HG02759 (cell line): ENCODE measurements around the gene FBXO4.
"Not testable (repeated sequence)": the region's sequence is repeated elsewhere in the genome, so short reads cannot be mapped to it uniquely, and the experiment has no call there.

Source experiments
- ATAC-seq: cut with Tn5 transposase; IDR thresholded peaks from one replicate; pipeline ENCODE4 v1.9.1; 2021; ENCODE audit warnings: mild to moderate bottlenecking, moderate library complexity; ENCODE audit not compliant: unreplicated experiment

Gene FBXO4

DNA sequence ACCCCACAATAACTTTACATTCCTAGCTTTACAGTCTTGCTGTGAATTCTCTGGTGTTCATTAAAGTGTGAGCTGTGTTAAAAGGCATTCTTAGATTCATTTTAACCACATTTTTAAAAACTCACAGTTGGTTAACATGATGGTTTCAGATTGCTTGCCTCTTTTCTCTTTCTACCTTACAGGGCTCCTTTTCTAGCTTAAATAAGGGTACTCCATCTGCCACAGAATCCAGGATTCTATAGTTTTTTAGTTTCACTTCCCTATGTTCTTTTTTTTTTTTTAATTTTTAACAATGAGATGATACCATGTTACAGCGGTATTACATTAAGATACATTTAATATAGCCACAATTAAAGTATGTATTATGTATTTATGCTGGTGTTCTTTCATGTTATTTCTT is 3.9 kb upstream of the FBXO4 start:
- ATAC-seq = no peak

DNA sequence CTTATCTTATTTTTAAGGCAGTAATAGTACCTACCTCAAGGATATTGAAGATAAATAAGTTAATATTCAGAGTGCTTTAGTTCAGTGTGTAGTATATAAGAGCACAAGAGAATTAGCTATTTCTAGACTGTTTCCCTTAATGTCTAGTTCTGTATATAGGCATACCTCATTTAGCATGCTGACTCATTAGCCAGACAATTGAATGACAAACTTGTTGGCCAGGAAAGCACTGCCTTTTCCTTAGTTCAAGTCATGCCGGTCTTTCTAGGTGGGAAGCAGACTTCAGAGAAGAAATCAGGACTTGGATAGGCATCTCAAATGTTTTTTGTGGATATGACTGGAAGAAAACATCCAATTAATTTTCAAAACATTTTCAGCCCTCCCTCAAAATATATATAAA is 3.2 kb upstream of the FBXO4 start:
- no peak for ATAC-seq

DNA sequence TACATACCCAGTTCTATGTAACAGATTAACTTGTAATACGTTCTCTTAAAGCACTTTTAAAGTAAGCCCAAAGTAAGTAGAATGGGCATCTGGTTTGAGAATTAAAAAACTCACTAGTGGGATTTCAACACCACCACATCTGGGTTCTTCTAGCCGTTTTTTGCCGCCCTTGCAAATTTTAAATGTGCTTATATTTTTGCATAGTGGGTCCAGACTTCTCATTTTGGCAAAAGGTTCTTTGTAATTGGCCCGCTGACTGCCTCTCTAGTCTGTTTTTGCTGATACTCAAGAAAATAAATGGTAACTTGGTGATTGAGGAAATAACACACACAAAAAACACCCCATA is 582 bp upstream of the FBXO4 start:
- ATAC-seq = no peak

DNA sequence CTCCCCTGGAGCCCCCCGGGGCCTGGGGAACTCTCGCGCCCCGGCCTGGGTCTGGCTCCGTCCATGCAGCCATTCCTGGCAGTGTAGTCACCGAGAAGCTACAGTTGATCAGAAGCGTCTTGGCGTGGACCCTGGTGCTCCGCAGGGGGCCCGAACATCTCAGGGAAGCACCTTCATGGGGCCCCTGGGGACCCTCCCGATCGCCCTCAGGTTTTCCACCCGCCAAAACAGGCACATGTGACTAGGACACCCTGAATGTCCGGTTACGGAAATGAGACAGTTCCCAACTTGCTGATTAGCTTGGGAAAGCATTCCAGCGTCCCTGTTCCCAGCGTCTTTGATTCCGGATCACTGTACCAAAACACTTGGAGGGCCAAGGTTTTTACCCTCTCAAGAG is 472 bp downstream of the FBXO4 start:
- ATAC-seq = peak; percentile 35

DNA sequence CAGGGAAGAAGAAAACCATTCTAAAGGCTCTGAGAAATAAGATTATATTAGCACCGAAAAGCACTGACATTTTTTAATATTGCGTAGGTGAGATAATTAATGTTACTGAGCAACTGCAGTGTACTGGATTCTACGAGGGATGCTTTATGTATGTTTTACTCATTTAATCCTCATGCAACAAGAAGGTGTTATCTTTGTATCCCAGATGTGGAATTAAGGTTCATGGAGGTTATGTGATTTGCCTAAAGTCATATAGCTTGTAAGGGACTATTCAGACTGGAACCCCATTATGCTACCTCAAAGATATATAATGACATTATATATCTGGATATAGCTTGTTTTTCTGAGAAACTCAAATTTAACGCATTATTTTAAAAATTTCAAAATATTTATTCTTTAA is 2.5 kb downstream of the FBXO4 start:
- no peak for ATAC-seq

DNA sequence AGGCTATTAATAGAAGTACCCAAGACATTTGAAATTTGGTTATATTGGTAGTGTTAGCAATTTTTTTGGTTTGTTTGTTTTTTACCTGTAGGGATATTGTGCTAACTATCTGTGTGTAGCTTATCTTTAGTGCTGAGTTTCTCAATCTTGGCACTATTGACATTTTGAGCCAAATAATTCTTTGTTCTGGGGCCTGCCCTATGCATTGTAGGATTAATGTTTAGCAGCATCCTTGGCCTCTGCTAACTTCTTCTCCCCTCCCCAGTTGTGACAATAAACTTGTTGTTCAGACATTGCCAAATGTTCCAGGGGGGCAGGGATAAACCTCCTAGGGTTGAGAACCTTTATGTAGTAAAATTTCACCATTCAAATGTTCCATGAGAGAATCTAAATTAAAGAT is 4.0 kb downstream of the FBXO4 start:
- ATAC-seq = no peak

DNA sequence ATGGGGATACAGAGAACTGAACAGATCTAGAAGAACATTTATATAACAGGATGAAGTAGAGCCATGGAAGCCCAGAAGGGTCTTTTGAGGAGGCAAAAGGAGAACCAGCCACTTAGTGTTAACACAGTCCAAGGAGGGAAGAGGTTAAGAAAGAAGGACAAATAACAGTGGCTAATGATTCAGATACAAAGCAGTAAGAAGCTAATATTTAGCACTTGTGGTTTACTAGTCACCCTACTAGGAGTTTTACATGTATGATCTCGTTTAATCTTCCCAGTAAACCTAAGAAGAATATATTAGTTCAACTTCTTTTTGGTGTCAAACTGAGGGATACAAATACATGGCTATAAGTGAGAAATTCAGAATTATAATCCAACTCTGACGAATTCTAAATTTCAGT is 7.7 kb downstream of the FBXO4 start:
- no peak for ATAC-seq

DNA sequence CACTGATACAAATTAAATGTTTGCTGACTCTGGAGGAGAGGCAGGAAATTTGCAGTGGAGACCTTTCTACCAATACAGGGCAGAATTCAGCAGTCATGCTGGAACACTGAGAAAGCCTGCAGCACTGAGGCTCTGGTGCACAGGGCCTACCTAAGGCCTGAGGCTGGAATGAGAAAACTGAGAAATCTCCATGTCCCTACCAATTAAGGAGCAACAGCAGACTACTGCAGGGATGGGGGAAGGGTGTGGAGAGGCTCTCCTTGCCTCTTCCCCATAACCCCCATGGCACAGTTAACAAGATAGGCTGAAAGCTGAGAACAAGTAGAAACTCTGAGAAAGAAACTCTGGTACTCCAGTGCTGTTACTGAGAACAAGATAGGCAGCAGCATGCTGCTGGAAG is 10.5 kb downstream of the FBXO4 start:
- ATAC-seq = no peak

DNA sequence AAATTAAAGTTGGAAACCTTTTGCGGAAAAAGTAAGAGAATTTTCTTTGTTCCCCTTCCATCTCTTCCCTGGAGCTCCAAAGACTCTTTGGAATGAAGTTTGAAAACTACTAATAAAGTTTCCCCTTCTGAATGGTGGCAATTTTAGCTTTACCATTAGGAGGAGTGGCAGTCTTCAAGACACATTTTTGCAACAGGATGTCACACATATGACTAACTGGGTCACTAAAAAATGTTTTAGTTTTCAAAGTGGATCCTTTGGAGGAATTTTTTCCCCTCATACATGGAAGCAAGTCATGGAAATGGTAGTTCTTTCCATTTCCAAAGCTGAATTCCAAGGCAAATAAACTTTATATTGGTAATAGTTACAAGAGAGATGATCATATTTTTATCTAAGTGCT is 15.6 kb downstream of the FBXO4 start:
- no peak for ATAC-seq

DNA sequence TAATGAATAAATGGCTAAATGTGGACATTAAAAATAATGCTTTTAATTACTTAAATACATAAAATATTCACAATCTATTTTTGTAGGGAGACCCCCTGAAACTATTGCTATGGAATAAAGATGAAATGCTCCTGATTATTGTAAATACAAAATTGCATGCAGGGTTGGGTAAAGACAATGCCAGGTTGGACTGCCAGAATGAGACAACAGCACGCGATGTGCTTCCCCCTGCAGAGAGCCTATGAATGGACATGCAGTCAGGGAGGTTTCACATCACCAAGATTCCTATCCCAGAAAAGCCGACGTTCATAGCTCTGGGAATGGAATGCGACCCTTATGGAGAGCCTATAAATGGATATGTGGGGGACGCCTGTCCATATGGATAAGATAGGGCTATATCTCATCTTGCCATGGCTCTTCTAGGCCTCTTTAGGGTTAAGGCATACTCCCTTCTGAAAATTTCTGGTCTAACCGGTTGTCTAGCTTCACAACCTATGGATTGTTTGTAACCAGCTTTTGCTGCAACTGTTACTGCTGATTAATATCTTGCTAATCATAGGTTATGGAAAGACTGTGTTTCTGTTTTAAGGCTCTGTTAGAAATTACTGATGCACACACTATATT is 20.4 kb downstream of the FBXO4 start:
- ATAC-seq = not testable (repeated sequence)

DNA sequence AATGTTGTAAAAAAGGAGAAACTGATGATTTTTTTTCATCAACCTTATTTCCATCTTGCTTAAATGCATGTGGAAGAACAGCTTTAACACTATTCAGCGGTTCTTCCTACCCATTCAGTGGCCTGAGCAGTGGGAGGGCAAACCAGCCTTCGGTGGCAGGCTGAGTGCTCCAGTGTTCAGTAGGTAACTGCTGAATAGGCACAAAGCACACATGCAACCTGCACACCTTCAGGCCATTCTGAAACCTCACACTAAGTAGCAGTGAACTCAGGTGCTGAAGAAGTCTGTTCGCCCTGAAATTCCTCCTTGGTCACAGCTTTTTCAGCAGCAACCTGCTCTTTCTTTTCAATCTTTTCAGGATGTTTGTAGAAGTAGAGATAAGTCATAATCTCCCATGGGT is 26.1 kb downstream of the FBXO4 start:
- ATAC-seq = no peak

DNA sequence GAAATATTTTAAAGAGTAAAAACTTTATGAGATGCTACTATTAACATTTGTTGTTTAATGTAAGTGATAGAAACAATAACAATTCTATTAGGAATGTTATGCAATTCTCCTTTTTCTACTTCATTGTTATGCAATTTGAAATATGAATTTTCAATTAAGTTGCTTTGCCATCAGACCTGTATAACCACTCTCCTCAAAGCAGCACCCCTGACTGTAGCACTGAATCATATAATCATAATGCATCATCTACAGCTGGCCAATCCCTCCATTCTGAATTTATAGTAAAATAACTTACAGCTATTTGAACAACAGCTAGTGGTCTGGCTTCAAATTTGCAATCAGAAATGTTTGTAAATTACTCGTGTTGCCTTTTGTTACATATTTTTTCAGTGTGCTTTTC is 29.2 kb downstream of the FBXO4 start:
- ATAC-seq = no peak

DNA sequence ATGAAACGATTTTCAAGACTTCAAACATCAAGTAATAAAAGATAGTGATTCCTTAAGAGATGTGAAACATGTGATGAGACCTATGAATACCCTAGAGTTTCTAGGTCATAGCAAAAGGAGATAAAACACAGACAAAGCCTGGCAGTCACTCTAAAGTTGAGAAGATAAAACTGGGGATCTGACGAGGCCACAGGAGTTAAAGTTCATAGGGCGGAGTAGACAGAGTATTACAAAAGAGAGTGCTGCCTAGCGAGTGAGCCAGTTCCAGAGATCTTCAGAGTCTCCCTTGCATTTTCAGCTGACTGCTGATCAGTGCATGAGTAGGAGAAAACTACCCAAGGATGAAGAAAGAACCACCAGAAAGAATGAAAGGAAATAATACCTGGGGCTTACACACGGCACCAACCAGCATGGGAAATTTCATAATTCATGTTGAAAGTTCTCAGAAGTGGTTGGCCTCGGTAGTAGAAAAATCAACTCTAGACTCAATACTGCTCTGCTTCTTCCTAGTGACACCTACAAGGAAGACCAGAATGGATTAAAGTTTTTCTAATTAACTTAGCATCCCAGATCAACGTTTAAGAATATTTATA is 30.4 kb downstream of the FBXO4 start:
- no peak for ATAC-seq

DNA sequence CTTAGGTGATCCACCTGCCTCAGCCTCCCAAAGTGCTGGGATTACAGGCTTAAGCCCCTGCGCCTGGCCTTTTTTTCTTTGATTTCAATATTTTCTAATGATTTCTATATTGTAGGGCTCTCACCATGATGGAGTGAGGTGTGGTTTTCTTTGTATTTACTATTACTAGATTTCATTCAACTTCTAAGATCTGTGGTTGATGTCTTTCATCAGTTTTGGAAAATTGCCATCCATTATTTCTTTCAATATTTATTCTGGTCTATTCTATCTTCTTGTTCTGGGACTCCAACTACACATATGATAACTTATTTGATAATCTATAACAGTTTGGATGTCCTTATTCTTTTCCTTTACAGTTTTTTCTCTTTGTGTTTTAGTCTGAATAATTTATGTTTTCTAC is 31.9 kb downstream of the FBXO4 start:
- ATAC-seq = no peak

DNA sequence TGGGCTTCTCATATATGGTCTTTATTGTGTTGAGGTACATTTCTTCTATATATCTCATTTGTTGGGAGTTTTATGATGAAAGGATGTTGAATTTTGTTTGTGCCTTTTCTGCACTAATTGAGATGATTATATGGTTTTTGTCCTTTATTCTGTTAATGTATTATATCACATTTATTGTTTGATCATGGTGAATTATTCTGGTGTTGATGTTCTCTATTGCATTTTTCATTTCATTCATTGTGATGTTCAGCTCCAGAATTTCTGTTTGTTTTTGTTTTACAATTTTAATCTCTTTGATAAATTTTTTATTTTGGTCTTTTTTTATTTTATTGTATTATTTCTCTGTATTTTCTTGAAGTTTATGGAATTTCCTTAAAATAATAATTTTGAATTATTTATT is 35.4 kb downstream of the FBXO4 start:
- no peak for ATAC-seq

DNA sequence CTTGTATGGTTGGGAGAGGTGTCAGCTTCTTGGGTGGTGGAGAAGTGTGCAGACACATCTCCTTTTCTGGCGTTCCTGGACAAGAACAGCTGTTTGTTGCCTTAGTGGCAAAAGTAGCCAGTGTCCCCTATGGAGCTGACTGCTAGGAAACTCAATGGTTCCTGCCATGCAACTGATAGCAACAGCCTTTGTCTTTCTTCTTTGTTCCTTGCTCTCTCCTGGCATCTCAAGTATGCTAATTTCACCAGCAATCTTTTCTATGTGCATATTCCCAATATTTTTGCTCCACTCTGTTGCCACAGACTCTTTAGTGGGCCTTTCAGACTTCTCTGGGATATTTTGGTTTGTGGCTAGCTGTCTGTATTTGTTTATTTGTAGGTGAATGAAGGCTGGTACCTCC is 36.7 kb downstream of the FBXO4 start:
- ATAC-seq = no peak

DNA sequence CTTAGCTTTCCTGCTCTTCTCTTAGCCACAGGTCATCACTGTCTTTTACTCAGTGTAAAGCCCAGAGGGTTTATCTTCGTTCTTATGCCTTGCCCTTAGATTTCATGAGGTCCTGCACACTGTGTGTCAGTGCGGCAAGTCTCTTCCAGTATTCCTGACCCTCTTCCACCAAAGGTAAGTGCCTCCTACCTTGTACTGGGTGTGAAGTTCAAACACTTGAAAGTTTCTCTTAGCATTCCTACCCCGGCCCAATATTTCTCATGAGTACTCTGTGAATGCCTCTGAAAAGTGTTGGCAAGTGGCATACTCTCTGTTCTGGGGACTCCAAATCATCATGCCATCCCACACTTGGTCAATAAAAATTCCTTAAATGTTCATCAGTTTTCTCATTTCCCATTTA is 37.4 kb downstream of the FBXO4 start:
- ATAC-seq = no peak

DNA sequence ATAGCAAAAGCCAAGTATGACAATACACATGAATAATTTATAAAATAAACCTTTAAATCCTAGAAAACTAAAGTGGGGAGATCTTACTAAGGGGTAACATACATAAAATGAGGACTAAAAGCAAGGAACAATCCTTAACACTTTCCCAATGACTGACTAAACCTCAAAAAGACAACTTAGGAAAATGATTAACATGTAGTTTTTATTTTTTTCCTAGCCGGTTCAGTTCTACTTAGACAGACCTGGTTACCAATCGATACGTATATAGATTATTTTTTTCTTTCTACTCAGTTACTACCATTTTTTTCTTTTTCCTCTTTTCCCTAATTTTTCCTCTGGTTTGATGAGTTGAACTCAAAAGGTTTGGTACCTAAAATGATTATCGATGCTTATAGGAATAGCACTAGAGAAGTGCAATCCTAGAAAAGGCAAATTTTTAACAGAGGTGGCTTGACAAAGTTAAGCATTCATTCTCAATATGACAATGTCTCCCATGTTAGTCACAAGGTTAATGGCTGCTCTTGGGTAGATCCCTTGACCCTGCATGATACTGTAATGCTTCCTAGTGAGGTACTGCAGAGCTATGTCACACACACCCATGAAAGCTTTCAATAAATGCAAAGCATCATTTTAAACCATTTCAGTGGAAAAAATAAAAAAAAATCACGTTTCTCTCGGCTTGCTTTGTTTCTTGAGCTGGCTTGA is 41.5 kb downstream of the FBXO4 start:
- no peak for ATAC-seq

DNA sequence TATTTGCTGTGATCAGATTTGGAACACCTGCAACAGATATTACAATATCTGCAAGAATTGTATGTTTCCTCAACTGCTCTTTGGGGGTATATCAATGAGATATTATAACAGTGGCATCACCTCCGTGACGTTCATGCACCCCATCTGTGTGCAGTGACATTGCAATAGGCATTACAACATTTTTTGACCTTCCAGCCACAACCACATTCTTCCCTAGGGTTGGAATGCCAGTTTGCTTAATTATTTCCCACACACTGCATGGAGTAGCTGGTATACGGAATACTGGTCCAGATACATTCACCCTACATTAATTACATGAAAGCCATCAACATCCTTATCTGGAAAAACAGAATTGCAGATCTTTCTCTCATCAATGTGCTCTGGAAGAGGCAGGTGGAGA is 42.3 kb downstream of the FBXO4 start:
- no peak for ATAC-seq

DNA sequence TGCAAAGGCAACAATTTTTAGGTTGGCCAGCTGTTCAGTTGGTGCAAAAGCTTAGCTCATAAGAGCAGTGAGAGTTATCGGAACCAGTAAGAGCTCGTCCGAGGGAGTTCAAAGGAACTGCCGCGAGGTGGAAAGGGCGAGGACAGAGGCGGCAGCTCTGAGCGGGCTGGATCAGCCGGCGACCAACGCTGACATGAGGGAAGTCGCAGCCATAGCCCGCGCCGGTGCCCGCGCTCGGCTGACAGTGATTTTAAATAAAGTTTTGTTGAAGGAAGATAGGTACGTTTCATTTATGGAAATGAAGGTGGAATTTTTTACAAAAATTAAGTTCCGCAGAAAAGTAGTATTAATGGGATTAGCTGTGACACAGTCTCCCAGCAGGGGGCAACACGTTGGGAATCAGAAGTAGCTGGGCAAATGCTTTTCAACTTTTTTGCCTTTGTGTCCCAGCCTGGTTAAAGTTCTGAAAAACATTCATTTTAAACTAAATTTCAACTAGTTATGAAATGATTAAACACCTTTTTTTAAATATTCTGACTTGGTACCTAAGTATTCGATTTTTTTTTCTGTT is 43.2 kb downstream of the FBXO4 start:
- ATAC-seq = no peak

DNA sequence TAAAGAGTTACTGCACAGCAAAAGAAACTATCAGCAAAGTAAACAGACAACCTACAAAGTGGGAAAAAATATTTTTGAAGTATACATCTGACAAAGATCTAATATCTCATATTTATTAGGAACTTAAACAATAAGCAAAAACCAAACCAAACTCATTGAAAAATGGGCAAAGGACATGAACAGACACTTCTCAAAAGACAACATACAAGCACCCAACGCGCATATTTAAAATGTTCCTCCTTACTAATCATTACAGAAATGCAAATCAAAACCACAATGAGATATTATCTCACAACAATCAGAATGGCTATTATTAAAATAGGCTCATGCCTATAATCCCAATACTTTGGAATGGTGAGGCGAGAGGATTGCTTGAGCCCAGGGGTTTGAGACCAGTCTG is 48.0 kb downstream of the FBXO4 start:
- ATAC-seq = no peak

DNA sequence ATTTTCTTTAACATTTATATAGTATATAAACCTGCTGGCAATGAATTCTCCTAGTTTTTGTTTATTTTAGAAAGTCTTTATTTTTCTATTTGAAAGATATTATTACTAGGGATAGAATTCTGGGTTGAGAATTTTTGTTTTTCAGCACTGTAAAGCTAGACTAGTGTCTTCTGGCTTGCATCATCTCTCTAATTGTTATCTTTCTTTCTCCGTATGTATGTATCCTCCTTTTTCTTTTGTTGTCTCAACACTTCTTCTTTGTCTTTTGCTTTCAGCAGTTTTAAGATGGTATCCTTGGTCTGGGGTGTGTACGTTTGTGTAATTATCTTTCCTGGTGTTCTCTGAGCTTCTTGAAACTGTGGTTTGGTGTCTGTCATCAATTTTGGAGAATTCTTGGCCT is 48.8 kb downstream of the FBXO4 start:
- ATAC-seq = no peak
